PFSK-1 (cell line): ENCODE measurements around the gene ZNF503.

Experiments
- FOXP2 ChIP-seq: optimal IDR thresholded peaks from 2 replicates; pipeline ENCODE3; 2011; ENCODE audit warnings: borderline replicate concordance, control low read depth, inconsistent platforms; ENCODE audit not compliant: insufficient read depth; ENCODE audit errors: extremely low read length, extremely low read depth
- POLR2AphosphoS5 ChIP-seq: IDR thresholded peaks from 2 replicates; pipeline ENCODE4 v1.6.1; 2012; ENCODE audit warnings: low read depth, mild to moderate bottlenecking, control low read depth, low read length, moderate library complexity
- SIN3A ChIP-seq: IDR thresholded peaks from 2 replicates; pipeline ENCODE4 v1.6.1; 2012; ENCODE audit warnings: mild to moderate bottlenecking, low read length, moderate library complexity, borderline replicate concordance; ENCODE audit not compliant: insufficient read depth
- TAF1 ChIP-seq: IDR thresholded peaks from 2 replicates; pipeline ENCODE4 v1.6.1; 2012; ENCODE audit warnings: low read length, control low read depth, borderline replicate concordance; ENCODE audit not compliant: insufficient read depth
- TF ChIP-seq, protein P1 (sequence below), 2 experiments: IDR thresholded peaks; 2 replicates each; pipeline versions ENCODE4 v1.6.1 to v1.8.0; 2011 to 2012; ENCODE audit warnings: low read depth in 2 of 2, low read length in 2 of 2, control low read depth in 1 of 2, inconsistent platforms in 1 of 2, mild to moderate bottlenecking in 1 of 2, moderate library complexity in 1 of 2; ENCODE audit not compliant: insufficient read depth in 1 of 2

ZNF503 gene

DNA sequence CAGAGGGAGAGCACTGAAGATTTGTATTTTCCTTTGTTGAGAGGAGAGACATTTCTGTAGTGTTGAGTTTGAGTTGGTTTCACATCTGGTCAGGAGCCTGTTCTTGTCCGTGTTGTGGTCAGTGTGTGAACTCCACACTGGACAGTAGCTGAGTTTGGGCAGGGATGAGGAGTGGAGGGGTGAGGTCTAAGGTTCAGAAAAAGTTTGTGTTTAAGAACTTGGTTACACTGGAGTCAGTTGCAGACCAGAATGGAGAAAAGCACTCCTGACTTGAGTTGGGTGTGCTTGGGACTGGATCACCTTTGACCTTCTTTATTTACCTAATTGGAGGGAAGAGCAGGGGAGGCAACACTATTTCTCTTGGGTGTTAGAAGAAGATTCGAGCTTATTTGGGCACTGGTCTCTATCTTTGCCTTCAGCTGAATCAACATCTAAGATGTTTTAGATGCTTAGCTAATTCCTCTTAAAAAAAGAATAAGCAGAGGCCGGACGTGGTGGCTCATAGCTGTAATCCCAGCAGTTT is 38.8 kb upstream of the ZNF503 start:
- TF ChIP-seq FOXP2 (no peak), POLR2AphosphoS5 (no peak), TAF1 (no peak), SIN3A (no peak)
- TF ChIP-seq, protein P1, sequence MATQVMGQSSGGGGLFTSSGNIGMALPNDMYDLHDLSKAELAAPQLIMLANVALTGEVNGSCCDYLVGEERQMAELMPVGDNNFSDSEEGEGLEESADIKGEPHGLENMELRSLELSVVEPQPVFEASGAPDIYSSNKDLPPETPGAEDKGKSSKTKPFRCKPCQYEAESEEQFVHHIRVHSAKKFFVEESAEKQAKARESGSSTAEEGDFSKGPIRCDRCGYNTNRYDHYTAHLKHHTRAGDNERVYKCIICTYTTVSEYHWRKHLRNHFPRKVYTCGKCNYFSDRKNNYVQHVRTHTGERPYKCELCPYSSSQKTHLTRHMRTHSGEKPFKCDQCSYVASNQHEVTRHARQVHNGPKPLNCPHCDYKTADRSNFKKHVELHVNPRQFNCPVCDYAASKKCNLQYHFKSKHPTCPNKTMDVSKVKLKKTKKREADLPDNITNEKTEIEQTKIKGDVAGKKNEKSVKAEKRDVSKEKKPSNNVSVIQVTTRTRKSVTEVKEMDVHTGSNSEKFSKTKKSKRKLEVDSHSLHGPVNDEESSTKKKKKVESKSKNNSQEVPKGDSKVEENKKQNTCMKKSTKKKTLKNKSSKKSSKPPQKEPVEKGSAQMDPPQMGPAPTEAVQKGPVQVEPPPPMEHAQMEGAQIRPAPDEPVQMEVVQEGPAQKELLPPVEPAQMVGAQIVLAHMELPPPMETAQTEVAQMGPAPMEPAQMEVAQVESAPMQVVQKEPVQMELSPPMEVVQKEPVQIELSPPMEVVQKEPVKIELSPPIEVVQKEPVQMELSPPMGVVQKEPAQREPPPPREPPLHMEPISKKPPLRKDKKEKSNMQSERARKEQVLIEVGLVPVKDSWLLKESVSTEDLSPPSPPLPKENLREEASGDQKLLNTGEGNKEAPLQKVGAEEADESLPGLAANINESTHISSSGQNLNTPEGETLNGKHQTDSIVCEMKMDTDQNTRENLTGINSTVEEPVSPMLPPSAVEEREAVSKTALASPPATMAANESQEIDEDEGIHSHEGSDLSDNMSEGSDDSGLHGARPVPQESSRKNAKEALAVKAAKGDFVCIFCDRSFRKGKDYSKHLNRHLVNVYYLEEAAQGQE (IDR thresholded peaks at IDR 0.05; ENCODE audit: insufficient read depth in 1 of 2, low read depth in 2 of 2, low read length in 2 of 2) = no peak

DNA sequence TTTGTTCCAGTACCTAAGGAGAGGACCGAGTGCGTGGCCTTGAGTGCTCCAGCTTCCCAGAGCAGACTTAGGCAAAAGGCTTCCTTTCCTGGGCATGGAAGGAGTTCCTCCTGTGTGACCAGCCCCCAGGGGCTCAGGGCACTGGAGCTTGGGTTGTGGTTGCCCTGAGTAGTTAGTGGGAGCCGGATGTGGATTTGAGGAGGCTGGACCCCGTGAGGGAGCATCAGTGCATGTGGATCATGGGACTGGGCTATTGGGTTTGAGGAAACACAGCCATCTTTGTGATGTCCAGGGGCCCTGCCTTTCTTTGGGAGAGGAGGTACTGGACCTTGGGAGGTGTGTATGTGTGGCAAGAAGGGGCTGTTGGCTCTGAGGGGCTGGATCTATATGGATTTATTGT is 38.2 kb upstream of the ZNF503 start:
- TF ChIP-seq FOXP2 = no peak

DNA sequence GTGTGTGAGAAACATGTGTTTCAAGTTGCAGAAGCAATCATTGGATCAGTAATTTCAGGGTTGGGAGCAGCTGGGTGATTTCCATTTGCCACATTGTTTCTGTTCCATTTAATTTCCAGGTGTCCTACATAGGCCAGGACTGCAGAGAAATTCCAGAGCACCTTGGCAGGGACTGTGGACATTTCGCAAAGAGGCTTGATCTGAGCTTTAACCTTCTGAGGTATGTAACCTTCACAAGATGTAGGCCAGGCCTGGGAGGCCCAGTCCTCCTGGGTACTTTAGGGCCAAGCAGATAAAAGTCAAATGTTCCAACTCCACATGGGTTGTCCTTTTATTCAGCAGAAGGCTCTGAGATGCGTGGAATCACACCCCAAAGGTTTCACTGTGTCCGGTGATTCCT is 36.7 kb upstream of the ZNF503 start:
- TF ChIP-seq, protein P1 (IDR thresholded peaks at IDR 0.05; ENCODE audit: insufficient read depth in 1 of 2, low read depth in 2 of 2, low read length in 2 of 2) = no peak
- no peak for TF ChIP-seq SIN3A
- TF ChIP-seq POLR2AphosphoS5 = no peak
- TF ChIP-seq FOXP2 = no peak
- no peak for TF ChIP-seq TAF1

DNA sequence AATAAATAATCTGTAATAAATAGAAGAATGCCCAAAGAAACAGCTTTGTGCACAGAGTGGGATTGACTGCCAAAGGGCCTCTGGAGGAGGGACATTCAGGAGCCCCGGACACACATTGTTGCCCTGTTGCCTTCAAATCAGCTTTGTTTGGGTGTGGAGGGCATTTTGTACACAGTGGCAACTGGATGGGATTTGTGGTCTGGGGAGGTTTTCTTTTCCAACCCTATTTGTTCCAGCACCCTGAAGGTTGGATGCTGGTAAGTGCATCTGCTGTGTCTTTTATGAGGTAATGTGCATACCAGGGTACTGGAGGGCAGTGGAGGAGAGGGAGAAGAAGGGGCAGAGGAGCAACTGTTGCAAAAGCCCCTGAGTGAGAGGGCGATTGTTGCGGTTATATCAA is 36.1 kb upstream of the ZNF503 start:
- TF ChIP-seq POLR2AphosphoS5 (no peak), FOXP2 (no peak), TAF1 (no peak), SIN3A (no peak)
- TF ChIP-seq, protein P1 (IDR thresholded peaks at IDR 0.05; ENCODE audit: insufficient read depth in 1 of 2, low read depth in 2 of 2, low read length in 2 of 2) = no peak

DNA sequence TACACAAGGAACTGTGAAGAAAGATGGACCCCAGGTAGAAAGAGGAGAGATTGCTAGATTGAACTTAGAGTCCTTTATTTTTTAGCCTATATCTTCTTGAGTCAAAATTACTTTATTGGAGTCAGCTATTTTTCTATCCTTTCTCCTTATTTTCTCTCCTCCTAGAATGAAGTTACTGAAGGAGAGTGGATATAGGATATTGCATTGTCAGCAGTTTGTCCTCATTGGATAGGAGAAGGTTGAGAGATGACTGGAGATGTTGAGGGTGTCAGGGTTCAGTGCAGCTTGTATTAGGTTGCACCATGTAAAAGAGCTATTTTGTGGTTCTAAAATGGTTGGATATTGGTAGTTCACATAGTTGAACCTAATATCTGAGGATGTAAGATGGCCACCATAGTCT is 35.3 kb upstream of the ZNF503 start:
- no peak for TF ChIP-seq POLR2AphosphoS5
- TF ChIP-seq SIN3A = no peak
- TF ChIP-seq, protein P1 (IDR thresholded peaks at IDR 0.05; ENCODE audit: insufficient read depth in 1 of 2, low read depth in 2 of 2, low read length in 2 of 2) = no peak
- TF ChIP-seq TAF1 = no peak
- TF ChIP-seq FOXP2 = no peak
